ENCODE results near the gene PI16. TPM values are rescaled to one million over a fixed set of nuclear protein-coding genes. Genes with fewer than 3 reads are reported as not detected.

Gene PI16
- total RNA-seq, 1 experiment from 2014 or later = 0.07 TPM

- Histone ChIP-seq H2AFZ (ENCODE audit: low read length) (no peak overlapping the region), H3K36me3 (ENCODE audit: insufficient read depth, low read length) (no peaks in the 10 kb centered on the region), H3K9me2 (replicated peaks; ENCODE audit: insufficient read depth, low read length) (no peaks in the 10 kb centered on the region), H3K4me1 (ENCODE audit: low read length) (no peaks in the 10 kb centered on the region), H3K4me3 (ENCODE audit: low read length) (no peak overlapping the region), H3K9ac (ENCODE audit: low read length) (no peak overlapping the region), H3K27me3 (ENCODE audit: low read length) (no peaks in the 10 kb centered on the region), H3K27ac (ENCODE audit: low read length) (no peak overlapping the region), H3K79me2 (ENCODE audit: low read length) (no peaks in the 10 kb centered on the region), H4K20me1 (ENCODE audit: insufficient read depth, low read depth, low read length) (no peaks in the 10 kb centered on the region), H3K9me3 (ENCODE audit: low read length) (no peaks in the 10 kb centered on the region), H3K4me2 (ENCODE audit: low read depth, low read length, poor library complexity, severe bottlenecking) (no peak overlapping the region)
- no peak for DNase-seq
Observed at GRCh38 chr6:36955671-36956445, 1.3 kb downstream of the PI16 start.

- Histone ChIP-seq H2AFZ (ENCODE audit: low read length) (no peak overlapping the region), H4K20me1 (ENCODE audit: insufficient read depth, low read depth, low read length) (no peaks in the 10 kb centered on the region), H3K9me3 (ENCODE audit: low read length) (no peaks in the 10 kb centered on the region), H3K27ac (ENCODE audit: low read length) (no peak overlapping the region), H3K79me2 (ENCODE audit: low read length) (no peaks in the 10 kb centered on the region), H3K4me1 (ENCODE audit: low read length) (no peaks in the 10 kb centered on the region), H3K9me2 (replicated peaks; ENCODE audit: insufficient read depth, low read length) (no peaks in the 10 kb centered on the region), H3K4me3 (ENCODE audit: low read length) (no peak overlapping the region), H3K36me3 (ENCODE audit: insufficient read depth, low read length) (no peaks in the 10 kb centered on the region), H3K4me2 (ENCODE audit: low read depth, low read length, poor library complexity, severe bottlenecking) (no peak overlapping the region), H3K27me3 (ENCODE audit: low read length) (no peaks in the 10 kb centered on the region), H3K9ac (ENCODE audit: low read length) (no peak overlapping the region)
- DNase-seq = no peak
Observed at GRCh38 chr6:36956446-36956820, 1.9 kb downstream of the PI16 start.

GRCh38 chr6:36957773-36958271, 3.3 kb downstream of the PI16 start:
- Histone ChIP-seq H3K4me3 (ENCODE audit: low read length) (no peak overlapping the region), H2AFZ (ENCODE audit: low read length) (no peak overlapping the region), H3K4me1 (ENCODE audit: low read length) (peaks cover under 1% of the 10 kb centered on the region; the same call in 1 of the 2 replicates), H3K79me2 (ENCODE audit: low read length) (no peaks in the 10 kb centered on the region), H3K9me2 (replicated peaks; ENCODE audit: insufficient read depth, low read length) (no peaks in the 10 kb centered on the region), H4K20me1 (ENCODE audit: insufficient read depth, low read depth, low read length) (no peaks in the 10 kb centered on the region), H3K9ac (ENCODE audit: low read length) (no peak overlapping the region), H3K4me2 (ENCODE audit: low read depth, low read length, poor library complexity, severe bottlenecking) (no peak overlapping the region), H3K27ac (ENCODE audit: low read length) (no peak overlapping the region), H3K36me3 (ENCODE audit: insufficient read depth, low read length) (no peaks in the 10 kb centered on the region), H3K27me3 (ENCODE audit: low read length) (no peaks in the 10 kb centered on the region), H3K9me3 (ENCODE audit: low read length) (no peaks in the 10 kb centered on the region)
- no peak for DNase-seq

GRCh38 chr6:36958775-36959554, 4.4 kb downstream of the PI16 start:
- Histone ChIP-seq H3K9ac (ENCODE audit: low read length) (no peak overlapping the region), H3K4me3 (ENCODE audit: low read length) (no peak overlapping the region), H3K4me1 (ENCODE audit: low read length) (peaks cover 12% of the 10 kb centered on the region), H2AFZ (ENCODE audit: low read length) (no peak overlapping the region), H3K9me3 (ENCODE audit: low read length) (no peaks in the 10 kb centered on the region), H3K4me2 (ENCODE audit: low read depth, low read length, poor library complexity, severe bottlenecking) (no peak overlapping the region), H3K36me3 (ENCODE audit: insufficient read depth, low read length) (no peaks in the 10 kb centered on the region), H3K27me3 (ENCODE audit: low read length) (no peaks in the 10 kb centered on the region), H3K9me2 (replicated peaks; ENCODE audit: insufficient read depth, low read length) (no peaks in the 10 kb centered on the region), H3K79me2 (ENCODE audit: low read length) (no peaks in the 10 kb centered on the region), H4K20me1 (ENCODE audit: insufficient read depth, low read depth, low read length) (no peaks in the 10 kb centered on the region), H3K27ac (ENCODE audit: low read length) (no peak overlapping the region)
- no peak for DNase-seq

- Histone ChIP-seq H3K4me2 (ENCODE audit: low read depth, low read length, poor library complexity, severe bottlenecking) (no peak overlapping the region), H4K20me1 (ENCODE audit: insufficient read depth, low read depth, low read length) (no peaks in the 10 kb centered on the region), H3K79me2 (ENCODE audit: low read length) (no peaks in the 10 kb centered on the region), H3K9me2 (replicated peaks; ENCODE audit: insufficient read depth, low read length) (no peaks in the 10 kb centered on the region), H2AFZ (ENCODE audit: low read length) (no peak overlapping the region), H3K36me3 (ENCODE audit: insufficient read depth, low read length) (no peaks in the 10 kb centered on the region), H3K27ac (ENCODE audit: low read length) (no peak overlapping the region), H3K4me1 (ENCODE audit: low read length) (peaks cover 17% of the 10 kb centered on the region), H3K27me3 (ENCODE audit: low read length) (no peaks in the 10 kb centered on the region), H3K9me3 (ENCODE audit: low read length) (no peaks in the 10 kb centered on the region), H3K9ac (ENCODE audit: low read length) (no peak overlapping the region), H3K4me3 (ENCODE audit: low read length) (no peak overlapping the region)
- DNase-seq = no peak
Observed at GRCh38 chr6:36959555-36960250, 5.2 kb downstream of the PI16 start.

- Histone ChIP-seq H3K9ac (ENCODE audit: low read length) (no peak overlapping the region), H3K9me2 (replicated peaks; ENCODE audit: insufficient read depth, low read length) (no peaks in the 10 kb centered on the region), H3K27ac (ENCODE audit: low read length) (no peak overlapping the region), H3K79me2 (ENCODE audit: low read length) (no peaks in the 10 kb centered on the region), H3K4me1 (ENCODE audit: low read length) (peaks cover 17% of the 10 kb centered on the region), H3K27me3 (ENCODE audit: low read length) (no peaks in the 10 kb centered on the region), H3K36me3 (ENCODE audit: insufficient read depth, low read length) (no peaks in the 10 kb centered on the region), H3K9me3 (ENCODE audit: low read length) (no peaks in the 10 kb centered on the region), H4K20me1 (ENCODE audit: insufficient read depth, low read depth, low read length) (no peaks in the 10 kb centered on the region), H3K4me3 (ENCODE audit: low read length) (no peak overlapping the region), H2AFZ (ENCODE audit: low read length) (no peak overlapping the region), H3K4me2 (ENCODE audit: low read depth, low read length, poor library complexity, severe bottlenecking) (no peak overlapping the region)
- DNase-seq = no peak
Observed at GRCh38 chr6:36961441-36962435, 7.2 kb downstream of the PI16 start.

GRCh38 chr6:36962874-36963273, 8.3 kb downstream of the PI16 start:
- Histone ChIP-seq H3K4me2 (ENCODE audit: low read depth, low read length, poor library complexity, severe bottlenecking) (peak overlapping the region; percentile 11), H3K79me2 (ENCODE audit: low read length) (no peaks in the 10 kb centered on the region), H3K4me3 (ENCODE audit: low read length) (no peak overlapping the region), H3K9me2 (replicated peaks; ENCODE audit: insufficient read depth, low read length) (no peaks in the 10 kb centered on the region), H3K4me1 (ENCODE audit: low read length) (peaks cover 17% of the 10 kb centered on the region), H3K36me3 (ENCODE audit: insufficient read depth, low read length) (peaks cover 8% of the 10 kb centered on the region; the same call in 1 of the 2 replicates), H3K9me3 (ENCODE audit: low read length) (no peaks in the 10 kb centered on the region), H3K27ac (ENCODE audit: low read length) (no peak overlapping the region), H3K27me3 (ENCODE audit: low read length) (no peaks in the 10 kb centered on the region), H2AFZ (ENCODE audit: low read length) (peak overlapping the region; percentile 24; the same call in 1 of the 2 replicates), H3K9ac (ENCODE audit: low read length) (no peak overlapping the region), H4K20me1 (ENCODE audit: insufficient read depth, low read depth, low read length) (no peaks in the 10 kb centered on the region)
- DNase-seq = peak; percentile 87

Data from Karpas-422 (cell line).